Suppressor macrophage treated with lipopolysaccharide for 1 hour (primary cell): Measurements from ENCODE around the gene MMP17.
"Not testable (repeated sequence)": the region's sequence is repeated elsewhere in the genome, so short reads cannot be mapped to it uniquely, and the experiment has no call there.

Experiments used
- DNase-seq, 3 donors: peaks; one replicate each; pipeline ENCODE4 v3.0.0-alpha.2; 2020 to 2022

Gene MMP17

DNA sequence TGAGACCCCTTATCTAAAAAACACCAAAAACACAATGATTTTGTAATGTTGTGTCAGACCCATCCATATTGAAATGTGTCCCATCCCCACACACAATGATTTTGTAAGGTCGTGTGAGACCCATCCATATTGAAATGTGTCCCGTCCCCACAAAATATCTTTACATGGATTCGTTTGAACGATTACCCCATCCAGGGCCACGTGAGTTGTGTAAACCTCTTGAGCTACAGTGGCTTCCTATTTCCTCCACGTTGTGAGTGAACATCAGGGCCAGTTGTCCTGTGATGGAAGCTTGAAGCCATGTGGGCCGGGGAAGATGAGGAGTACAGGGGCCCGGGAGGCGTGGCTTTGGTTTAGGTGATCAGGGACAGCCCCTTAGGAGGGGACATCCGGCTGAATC, 39.3 kb downstream of the MMP17 start:
- peak in 2 of 3 donors; percentile 28 to 35 for DNase-seq

DNA sequence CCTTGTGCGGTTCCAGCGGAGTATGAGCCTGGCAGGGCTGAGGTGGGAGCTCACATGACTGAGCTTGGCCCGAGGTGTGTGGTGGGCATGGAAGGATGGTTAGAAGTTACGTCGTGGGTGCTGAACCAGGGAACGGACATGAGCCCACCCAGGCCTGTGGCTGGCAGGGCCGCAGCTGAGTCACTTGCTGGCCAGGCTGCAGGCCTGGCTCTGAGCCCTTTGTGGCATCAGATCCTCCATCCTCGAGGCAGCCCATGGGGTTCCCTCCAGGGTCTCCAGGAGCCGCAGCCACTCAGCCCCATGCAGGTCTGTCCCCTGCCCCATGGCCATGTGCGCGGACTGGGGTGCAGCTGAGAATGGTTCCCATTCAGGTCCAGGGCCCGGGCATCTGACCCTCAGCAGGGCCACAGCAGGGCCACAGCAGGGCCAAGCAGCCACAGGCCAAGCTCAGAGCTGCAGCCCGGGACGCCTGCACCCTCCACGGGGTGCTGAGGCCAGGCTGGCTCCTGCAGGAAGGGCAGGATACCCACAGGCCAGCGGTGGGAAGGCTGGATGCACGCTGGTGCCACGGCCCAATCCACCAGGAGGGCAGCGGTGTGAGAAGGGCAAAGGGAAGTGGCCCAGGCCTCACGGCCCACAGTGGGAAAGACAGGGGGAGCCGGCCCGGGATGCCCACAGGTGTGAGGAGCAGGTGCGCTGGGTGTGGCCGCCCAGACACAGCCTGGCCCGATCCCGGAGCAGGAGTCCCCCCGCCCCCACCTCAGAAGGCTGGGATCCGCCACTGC, 39.9 kb downstream of the MMP17 start:
- DNase-seq, result no peak

DNA sequence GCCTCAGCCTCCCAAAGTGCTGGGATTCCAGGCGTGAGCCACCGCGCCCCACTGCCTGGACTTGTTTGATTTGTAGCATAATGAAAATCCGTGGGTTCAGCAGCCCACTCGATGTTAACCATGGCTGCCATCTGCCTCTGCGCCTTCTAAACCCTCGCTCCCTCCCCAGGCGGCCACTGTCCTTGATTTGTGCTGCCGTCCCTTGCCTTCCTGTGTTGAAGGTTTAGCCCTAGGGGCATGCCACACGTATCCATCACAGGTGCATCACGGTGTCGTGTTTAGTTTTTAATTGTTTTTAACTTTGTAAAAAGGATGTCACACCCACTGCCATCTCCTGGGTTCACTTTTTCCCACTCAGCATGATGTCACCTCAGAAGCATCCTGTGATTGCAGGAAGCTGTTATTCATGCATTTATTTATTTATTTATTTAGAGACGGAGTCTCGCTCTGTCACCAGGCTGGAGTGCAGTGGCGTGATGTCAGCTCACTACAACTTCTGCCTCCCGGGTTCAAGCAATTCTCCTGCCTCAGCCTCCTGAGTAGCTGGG, 41.8 kb downstream of the MMP17 start:
- DNase-seq, result peak; percentile 46 to 65 (median 62)

DNA sequence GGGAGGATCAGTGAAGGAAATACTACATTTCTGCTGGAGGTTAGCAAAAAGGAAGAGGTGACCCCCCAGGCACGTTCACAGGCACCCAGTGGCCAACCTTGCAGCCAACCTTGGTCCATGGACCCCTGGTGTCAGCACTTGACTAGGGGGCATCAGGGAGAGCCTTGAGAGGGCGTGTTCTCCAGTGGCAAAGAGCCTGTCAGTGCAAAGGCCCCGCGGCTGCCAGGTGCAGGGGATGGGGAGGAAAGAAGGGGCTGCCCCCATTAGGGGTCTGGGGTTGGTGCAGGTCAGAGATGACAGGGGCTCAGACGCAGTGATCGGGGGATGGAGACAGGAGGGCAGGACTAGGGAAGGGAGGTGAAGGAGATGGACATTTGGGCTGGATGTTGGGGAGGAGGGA, 43.5 kb downstream of the MMP17 start:
- no peak for DNase-seq

DNA sequence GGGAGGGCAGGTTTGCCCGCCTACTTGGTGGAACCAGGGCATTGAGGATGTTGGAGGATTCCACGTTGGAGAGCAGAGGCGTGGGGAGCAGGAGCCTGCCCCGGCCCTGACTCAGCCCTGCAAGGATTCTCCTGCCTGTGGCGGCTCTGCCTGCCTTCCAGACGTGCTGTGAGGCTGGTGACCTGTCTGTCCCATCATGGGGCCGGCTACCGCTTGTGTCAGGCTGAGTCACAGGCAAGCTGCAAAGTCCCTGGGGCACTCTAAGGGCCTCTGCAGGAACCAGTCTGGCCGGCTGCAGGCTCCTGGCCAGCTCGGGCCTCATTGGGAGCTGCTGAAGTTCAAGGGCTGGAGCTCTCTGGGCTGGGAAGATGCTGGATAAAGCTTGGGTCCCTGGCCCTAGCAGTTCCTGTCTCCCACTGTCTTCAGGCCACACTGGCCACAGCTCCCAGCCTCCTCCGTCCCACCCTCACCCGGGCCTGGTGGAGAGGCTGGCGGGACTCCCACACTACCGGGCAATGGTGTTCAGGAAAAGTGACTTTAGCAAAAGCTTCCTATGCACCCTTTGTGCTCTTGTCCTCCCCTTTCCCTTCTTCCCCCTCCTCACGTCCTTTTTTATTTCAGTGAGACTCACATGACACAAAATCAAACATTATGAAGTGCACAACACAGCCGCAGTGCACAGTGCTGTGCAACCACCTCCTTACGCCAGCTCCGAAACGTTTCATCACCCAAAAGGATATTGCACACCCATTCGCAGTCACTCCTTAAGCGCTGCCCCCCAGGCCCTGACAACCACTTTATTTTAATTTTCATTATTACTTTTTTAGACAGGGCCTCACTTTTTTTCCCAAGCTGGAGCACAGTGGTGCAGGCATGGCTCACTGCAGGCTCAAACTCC, 44.2 kb downstream of the MMP17 start:
- peak; percentile 75 to 82 (median 77) for DNase-seq

DNA sequence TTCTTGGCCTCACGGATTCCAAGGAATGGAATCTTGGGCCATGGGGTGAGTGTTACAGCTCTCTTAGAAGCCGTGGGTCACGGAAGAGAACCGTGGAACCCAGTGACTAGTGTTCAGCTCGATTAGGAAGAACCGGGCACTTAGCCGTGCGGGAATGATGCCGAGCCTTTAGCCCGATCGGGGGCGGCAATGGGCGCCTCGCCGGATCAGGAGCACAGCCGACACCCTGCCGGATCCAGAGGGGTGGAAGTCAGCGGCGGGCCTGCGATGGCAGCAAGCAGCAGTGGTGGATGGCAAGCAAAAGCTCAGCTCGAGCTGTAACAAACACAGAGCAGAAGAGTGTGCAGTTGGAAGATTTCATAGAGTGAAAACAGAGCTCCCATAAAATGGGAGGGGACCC, 45.1 kb downstream of the MMP17 start:
- no peak for DNase-seq

DNA sequence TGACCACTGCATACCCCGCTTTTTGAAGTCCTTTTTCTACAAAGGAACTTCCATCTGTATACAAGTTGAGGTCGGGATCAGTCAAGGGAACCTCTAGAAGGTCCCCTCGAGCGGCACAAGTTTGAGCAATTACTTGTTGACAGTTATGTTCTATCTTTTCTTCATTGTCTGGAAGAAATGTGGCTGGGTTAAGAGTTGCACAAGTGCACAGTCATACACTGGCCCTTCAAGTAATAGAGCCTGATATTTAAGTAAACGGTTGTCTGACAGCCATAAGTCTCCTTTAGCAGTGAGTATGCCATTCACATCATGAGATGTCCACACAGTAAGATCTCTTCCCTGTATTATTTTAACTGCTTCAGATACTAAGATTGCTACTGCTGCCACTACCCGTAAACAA, 46.8 kb downstream of the MMP17 start:
- not testable (repeated sequence) for DNase-seq

DNA sequence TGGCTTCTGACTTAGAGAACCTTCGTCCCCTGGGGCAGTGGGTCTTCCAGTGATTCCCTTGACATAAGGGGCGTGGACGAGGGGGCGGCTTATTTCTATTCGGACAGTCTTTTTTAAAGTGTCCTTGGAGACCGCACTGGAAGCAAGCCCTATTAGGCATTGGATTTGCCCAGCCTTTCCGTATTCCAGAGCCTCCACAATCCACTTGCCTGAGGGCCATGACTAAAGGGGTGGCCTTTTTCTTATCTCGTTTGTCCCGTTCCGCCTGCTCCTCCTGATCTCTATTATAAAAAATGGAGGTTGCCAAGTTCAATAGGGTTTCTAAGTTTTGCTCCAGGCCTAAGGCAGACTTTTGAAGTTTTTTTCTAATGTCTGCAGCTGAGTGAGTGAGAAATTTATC, 49.0 kb downstream of the MMP17 start:
- not testable (repeated sequence) for DNase-seq

DNA sequence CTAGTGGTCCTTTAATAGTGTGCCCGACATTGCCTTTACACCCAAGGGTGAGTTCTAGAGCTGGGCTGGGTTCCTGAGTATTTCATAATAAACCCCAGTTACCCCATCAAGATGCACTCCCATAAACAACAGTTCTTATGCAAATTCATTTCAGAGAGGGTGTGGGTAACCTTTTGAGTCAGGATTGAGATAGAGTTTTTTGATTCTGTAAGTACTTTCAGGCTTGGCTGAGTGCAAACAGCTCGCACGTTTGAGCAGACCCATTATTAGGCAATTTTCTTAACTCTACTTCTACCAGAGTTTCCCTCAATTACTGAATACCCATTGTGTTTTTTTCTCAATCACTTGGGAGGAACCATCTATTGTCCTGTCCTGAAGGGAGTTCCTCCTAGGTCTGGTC, 50.2 kb downstream of the MMP17 start:
- peak; percentile 13 to 41 (median 34) for DNase-seq

DNA sequence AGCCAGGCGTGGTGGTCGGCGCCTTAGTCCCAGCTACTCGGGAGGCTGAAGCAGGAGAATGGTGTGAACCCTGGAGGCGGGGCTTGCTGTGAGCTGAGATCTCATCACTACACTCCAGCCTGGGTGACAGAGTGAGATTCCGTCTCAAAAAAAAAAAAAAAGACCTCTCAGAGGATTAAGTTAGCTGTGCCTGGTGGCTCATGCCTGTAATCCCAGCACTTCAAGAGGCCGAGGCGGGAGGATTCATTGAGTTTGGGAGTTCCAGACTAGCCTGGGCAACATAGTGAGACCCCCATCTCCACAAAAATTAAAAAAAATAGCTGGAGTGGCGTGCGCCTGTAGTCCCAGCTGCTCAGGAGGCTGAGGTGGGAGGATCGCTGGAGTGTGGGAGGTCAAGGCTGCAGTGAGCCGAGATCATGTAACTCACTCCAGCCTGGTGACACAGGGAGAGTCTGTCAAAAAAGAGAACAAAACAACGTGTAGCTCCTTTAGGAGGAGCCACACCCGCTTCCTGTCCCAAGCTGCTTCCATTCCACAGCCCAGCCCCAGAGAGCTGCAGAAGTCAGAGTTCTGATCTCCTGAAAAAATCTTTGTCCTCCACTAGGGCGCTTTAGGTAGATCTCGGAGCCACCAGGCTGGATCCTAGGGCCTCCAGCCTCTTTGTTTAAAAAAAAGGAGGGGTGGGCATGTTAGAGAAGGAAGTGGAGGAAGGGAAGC, 54.8 kb downstream of the MMP17 start:
- peak; percentile 39 to 61 (median 57) for DNase-seq

DNA sequence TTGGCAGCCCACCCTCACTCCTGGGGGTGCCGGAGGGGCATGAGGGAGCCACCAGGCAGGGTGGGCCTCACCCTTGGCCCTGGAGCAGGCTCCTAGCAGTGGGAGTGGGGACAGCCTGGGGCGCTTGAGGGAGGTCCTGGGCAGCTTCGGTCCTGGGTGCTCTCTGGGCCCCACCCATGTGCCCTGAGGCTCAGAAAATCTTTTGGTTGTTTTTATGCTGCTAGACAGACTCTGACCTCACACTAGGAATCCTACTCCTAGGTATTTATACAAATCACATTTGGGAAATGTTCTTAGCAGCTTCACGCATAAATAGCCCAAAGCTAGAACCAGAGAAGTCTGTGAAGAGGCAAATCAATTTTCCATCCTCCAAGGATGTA, 55.3 kb downstream of the MMP17 start:
- DNase-seq, result no peak

DNA sequence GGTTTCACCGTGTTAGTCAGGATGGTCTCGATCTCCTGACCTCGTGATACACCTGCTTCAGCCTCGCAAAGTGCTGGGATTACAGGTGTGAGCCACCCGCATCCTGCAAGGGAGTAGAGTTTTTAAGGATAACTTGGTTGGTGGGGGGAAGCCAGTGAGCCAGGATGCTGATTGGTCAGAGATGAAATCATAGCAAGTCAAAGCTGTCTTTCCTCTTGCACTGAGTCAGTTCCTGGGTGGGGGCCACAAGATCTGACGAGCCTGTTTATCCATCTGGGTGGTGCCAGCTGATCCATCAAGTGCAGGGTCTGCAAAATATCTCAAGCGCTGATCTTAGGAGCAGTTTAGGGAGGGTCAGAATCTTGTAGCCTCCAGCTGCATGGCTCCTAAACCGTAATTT, 56.9 kb downstream of the MMP17 start:
- DNase-seq, result not testable (repeated sequence)

DNA sequence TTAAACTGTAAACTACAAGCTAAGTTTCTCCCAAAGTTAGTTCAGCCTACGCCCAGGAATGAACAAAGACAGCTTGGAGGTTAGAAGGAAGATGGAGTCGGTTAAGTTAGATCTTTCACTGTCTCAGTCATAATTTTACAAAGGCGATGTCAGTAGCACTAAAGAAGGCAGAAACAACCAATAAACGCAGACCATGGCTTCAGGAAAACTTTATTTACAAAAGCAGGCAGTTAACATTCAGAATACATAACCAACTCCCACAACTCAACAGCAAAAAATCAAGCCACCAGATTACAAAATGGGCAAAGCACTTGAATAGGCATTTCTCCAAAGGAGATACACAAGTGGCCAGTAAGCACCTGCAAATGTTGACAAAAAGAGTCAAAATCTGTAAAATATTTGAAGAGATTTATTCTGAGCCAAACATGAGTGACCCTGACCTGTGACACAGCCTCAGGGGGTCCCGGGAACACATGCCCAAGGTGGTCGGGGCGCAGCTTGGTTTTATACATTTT, 57.4 kb downstream of the MMP17 start:
- DNase-seq, result no peak

DNA sequence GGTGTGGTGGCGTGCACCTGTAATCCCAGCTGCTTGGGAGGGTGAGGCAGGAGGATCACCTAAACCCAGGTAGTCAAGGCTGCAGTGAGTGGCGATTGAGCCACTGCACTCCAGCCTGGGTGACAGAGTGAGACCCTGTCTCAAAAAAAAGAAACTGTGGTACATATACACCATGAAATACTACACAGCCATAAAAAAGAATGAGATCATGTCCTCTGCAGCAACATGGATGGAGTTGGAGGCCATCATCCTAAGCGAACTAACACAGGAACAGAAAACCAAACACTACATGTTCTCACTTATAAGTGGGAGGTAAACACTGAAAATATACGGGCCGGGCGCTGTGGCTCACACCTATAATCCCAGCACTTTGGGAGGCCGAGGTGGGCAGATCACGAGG, 63.5 kb downstream of the MMP17 start:
- not testable (repeated sequence) for DNase-seq

DNA sequence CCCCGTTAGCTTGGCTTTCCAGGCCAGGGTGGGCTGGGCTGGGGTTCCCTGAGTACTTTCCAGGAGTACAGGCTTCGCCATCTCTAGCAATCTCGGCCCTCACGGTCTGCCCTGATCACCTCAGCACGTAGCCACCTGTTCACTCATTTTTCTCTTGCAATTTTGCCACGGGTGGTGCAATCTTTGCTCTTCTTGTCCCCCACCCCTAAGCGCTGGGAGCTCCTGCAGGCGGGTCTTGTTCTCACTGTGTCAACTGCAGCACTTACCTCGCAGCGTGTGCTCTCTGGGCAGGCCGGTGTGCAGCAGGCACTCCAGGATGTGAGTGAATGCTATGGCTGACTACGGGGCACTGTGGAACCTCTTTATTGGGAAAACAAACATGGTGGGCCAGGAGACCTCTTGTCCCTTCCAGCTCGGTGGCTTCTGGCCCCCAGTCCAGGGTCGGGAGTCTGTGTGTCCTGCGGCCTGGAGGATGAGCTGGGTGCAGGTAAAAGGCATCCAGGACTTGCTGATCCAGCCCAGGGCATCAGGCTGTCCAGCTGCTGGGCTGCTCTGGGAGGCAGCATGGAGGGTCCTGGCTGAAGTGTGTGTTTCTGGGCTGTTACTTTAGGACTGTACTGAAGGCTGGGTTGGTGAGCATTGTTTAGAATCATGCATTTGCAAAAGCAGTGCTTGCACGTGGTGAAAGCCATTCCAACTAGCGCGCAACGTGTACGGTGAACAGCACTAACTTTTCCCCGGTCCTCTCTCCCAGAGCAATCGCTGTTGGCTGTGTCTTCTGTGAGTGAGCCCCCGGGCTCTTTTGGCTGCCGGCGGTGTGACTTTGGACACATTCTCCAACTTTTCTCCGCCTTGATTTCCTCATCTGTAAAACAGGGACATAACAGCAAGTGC, 64.8 kb downstream of the MMP17 start:
- DNase-seq, result no peak

DNA sequence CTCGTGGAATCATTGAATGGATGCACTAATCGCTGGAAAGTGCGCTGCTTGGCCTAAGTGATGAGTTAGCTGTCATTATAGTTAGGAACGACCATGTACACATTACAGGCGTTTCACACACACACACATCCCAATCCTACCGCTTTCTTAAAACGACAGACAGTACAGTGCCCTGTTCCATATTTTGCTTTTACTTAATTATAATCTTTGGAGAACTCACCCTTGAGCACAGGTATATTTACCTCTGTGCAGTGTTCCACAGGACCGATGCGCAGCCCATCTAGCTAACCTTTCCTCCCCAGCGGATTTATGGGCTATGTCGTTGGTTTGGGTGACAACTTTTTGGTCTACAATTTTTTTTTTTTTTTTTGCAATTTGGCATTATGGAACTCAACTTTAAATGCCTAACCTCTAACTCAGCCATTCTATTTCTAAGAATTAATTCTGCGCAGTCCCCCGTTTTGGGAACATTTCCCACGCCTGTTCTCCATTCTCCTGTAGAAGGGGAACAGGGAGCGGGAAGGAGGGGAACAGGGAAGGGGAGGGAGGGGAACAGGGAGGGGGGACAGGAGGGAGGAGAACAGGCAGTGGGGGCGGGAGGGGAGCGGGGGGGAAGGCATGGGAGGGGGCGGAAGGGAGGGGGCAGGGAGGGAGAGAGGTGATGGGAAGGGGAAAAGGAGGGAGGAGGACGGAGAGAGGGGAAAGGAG, 65.6 kb downstream of the MMP17 start:
- no peak for DNase-seq

DNA sequence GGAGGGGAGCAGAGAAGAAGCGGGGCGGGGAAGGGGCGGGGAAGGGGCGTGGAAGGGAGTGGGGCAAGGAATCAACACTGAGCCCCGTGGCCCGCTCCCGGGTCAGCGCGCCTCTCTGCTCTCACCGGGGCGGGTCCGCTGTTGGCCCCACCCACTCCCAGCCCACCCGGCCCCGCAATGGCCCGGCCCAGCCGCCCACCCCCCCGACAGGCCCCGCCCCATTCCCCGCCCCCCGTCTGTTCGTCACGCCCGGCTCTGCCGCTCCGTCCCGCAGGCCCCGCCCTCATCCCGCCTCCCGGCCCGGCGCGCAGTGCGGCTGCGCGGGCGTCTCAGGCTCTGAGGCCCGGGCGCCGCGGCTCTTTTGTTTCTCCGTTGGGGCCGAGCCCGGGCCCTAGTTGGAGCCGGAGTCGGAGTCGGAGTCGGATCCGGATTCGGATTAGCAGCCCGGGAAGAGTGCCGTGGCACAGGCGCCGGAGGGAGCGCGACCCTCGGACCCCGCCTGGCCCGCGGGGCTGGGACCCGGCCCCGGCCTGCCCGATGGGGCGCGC, 66.2 kb downstream of the MMP17 start, which contains the start of gene ULK1:
Gene ULK1 (plus strand): TSS at position 310 of the 548 bp plus-strand sequence. CDS start 380 bp downstream, outside the sequence.
- DNase-seq, result peak; percentile 93 to 98 (median 97)

DNA sequence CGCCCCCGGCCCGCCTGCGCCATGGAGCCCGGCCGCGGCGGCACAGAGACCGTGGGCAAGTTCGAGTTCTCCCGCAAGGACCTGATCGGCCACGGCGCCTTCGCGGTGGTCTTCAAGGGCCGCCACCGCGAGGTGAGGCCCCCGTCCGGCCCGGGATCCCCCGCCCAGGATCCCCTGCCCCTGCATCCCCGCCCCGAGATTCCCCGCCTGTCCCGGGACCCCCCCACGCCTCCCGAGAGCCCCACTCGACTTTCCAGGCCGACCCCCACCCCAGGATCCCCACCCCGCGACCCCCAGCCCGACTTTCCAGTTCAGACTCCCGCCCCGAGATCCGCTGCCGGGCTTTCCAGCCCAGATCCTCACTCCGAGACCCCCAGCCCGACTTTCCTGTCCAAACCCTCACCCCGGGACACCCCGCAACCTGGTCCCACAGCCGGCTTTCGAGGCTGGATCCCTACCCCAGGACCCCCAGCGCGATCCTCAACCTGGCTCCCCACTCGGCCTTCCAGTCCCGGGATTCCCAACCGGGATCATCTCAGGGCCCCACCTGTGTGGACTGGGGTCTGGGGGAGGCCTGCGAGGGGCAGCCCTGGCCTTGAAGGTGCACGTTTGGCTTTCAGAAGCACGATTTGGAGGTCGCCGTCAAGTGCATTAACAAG, 66.9 kb downstream of the MMP17 start:
- DNase-seq, result no peak

DNA sequence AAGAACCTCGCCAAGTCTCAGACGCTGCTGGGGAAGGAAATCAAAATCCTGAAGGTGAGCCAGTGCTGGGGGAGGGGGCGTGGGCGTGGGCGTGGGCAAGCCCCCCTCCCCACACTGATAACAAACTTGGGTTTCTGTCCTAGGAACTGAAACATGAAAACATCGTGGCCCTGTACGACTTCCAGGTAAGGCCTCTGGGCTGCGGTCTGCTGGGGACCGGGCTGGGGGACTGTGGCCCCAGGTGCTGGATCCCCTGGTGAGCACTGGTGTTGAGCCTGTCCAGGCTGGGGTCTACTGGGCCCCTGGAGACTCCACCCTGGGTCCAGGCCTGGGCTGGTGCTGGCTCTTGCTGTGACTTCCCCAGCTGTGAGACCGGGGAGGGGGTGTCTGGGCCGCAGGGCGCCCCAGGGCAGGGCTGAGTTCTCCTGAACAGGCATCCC, 67.5 kb downstream of the MMP17 start:
- no peak for DNase-seq
